A673 (cell line): ENCODE results near the gene BMERB1.

Experiments
- EZH2 ChIP-seq: fragments of 200-600 bp; sonication (generic); IDR thresholded peaks from 2 replicates; pipeline ENCODE4 v1.6.1; 2017; ENCODE audit warnings: borderline replicate concordance, low read depth, mild to moderate bottlenecking, mixed read lengths, antibody characterized with exemption, low read length; ENCODE audit not compliant: poor library complexity, severe bottlenecking
- TF ChIP-seq, protein P1 (sequence below): fragments of 300-800, 200-600 bp; sonication (generic); conservative IDR thresholded peaks from 2 replicates; pipeline ENCODE4 v1.5.1; 2017; ENCODE audit warnings: low read depth, mild to moderate bottlenecking, antibody characterized with exemption, low read length, moderate library complexity, mixed read lengths

GRCh38 chr16:15553313-15554088 lies 119.1 kb downstream of the BMERB1 start:
- TF ChIP-seq, protein P1, sequence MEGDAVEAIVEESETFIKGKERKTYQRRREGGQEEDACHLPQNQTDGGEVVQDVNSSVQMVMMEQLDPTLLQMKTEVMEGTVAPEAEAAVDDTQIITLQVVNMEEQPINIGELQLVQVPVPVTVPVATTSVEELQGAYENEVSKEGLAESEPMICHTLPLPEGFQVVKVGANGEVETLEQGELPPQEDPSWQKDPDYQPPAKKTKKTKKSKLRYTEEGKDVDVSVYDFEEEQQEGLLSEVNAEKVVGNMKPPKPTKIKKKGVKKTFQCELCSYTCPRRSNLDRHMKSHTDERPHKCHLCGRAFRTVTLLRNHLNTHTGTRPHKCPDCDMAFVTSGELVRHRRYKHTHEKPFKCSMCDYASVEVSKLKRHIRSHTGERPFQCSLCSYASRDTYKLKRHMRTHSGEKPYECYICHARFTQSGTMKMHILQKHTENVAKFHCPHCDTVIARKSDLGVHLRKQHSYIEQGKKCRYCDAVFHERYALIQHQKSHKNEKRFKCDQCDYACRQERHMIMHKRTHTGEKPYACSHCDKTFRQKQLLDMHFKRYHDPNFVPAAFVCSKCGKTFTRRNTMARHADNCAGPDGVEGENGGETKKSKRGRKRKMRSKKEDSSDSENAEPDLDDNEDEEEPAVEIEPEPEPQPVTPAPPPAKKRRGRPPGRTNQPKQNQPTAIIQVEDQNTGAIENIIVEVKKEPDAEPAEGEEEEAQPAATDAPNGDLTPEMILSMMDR, result no peak
- TF ChIP-seq EZH2, result no peak
